H1 (cell line): ENCODE data around the gene SUGP1. TPM values are rescaled to one million over a fixed set of nuclear protein-coding genes. Genes with fewer than 3 reads are reported as not detected.

Experiments
- ATF2 ChIP-seq: IDR thresholded peaks from 2 replicates; pipeline ENCODE4 v1.6.1; 2012; ENCODE audit warnings: low read length, inconsistent platforms
- CHD1 ChIP-seq: IDR thresholded peaks from 2 replicates; pipeline ENCODE4 v1.6.1; 2012; ENCODE audit warnings: low read depth, low read length, improper control_type of control experiment
- HDAC2 ChIP-seq, 2 experiments: fragments of 300-600 bp in 1 of 2; sonication (generic) in 1 of 2; IDR thresholded peaks; 2 replicates each; pipeline ENCODE4 v1.6.1; 2011 to 2012; ENCODE audit warnings: low read depth in 2 of 2, low read length in 2 of 2, mild to moderate bottlenecking in 2 of 2, moderate library complexity in 2 of 2, borderline replicate concordance in 1 of 2, inconsistent platforms in 1 of 2
- RAD21 ChIP-seq, 2 experiments: IDR thresholded peaks in 1 of 2; conservative IDR thresholded peaks in 1 of 2; 2 replicates each; pipeline ENCODE4 v1.6.1; 2011; ENCODE audit warnings: low read depth in 2 of 2, low read length in 2 of 2, improper control_type of control experiment in 1 of 2, inconsistent platforms in 1 of 2, mild to moderate bottlenecking in 1 of 2, moderate library complexity in 1 of 2
- RNF2 ChIP-seq: fragments of 200-900, 300-1000 bp; sonication (generic); IDR thresholded peaks from 2 replicates; pipeline ENCODE4 v1.7.1; 2016; ENCODE audit warnings: borderline replicate concordance, low read depth, mild to moderate bottlenecking, antibody characterized with exemption, low read length; ENCODE audit not compliant: poor library complexity, severe bottlenecking; ENCODE audit errors: missing control alignments
- SP2 ChIP-seq: IDR thresholded peaks from 2 replicates; pipeline ENCODE4 v1.6.1; 2012; ENCODE audit warnings: mild to moderate bottlenecking, low read length, inconsistent platforms
- SUZ12 ChIP-seq: fragments of 200-600 bp; sonication (generic); IDR thresholded peaks from 2 replicates; pipeline ENCODE4 v1.6.1; 2012; ENCODE audit warnings: mild to moderate bottlenecking, inconsistent platforms, low read length, moderate library complexity, mixed read lengths
- polyA plus RNA-seq, 7 experiments: library from polyadenylated mRNA; depleted of rRNA in 3 of 7; stranded (reverse) in 5 of 7; unstranded in 2 of 7; fragments of >200 nt in 5 of 7; fragments of 200-250 nt in 2 of 7; gene quantifications; 1 replicate in 5 of 7; 2 replicates in 1 of 7; 4 replicates in 1 of 7; pipeline versions ENCODE4 v1.2.1 to v1.2.3, GENCODE V29; 2011 to 2013; ENCODE audit warnings: missing spikeins in 2 of 7, mixed read lengths in 2 of 7
- total RNA-seq: library from RNA; stranded (reverse); fragmentation: NEBNext Ultra II Directional; extraction: Animal tissue kit (Norgen Biotek cat#: 25700); gene quantifications from 2 replicates; pipeline ENCODE4 v1.2.1, GENCODE V29; 2021

The SUGP1 gene
- total and polyA plus RNA-seq, 2 of the 8 experiments (the other 6 are each of a cell fraction or from before 2014, with no cell fraction given), result 38.5 to 65.2 TPM

GRCh38 chr19:19345232-19345631 lies 24.9 kb upstream of the SUGP1 start (continued):
- no peak for TF ChIP-seq SUZ12
- TF ChIP-seq ATF2, result no peak
- no peak for TF ChIP-seq SP2
- no peak for TF ChIP-seq HDAC2 (IDR thresholded peaks at IDR 0.05; ENCODE audit: borderline replicate concordance in 1 of 2, low read depth in 2 of 2, low read length in 2 of 2)
- no peak for TF ChIP-seq RAD21 (IDR thresholded peaks at IDR 0.05 in 1 of 2, conservative IDR thresholded peaks at IDR 0.05 in 1 of 2; ENCODE audit: low read depth in 2 of 2, low read length in 2 of 2)
- TF ChIP-seq CHD1, result no peak
- no peak for TF ChIP-seq RNF2
- TF ChIP-seq, all 59 proteins: peak for 0
